HepG2 (cell line): ENCODE data around the gene RNF208. TPM values are rescaled to one million over a fixed set of nuclear protein-coding genes. Genes with fewer than 3 reads are reported as not detected.

Experiments used
- IRF2 ChIP-seq: IDR thresholded peaks from 2 replicates; pipeline ENCODE4 v1.6.1; 2018; ENCODE audit warnings: missing genetic modification reagents, missing compliant biosample characterization
- KLF15 ChIP-seq: sonication (generic); formaldehyde crosslinking; IDR thresholded peaks from 2 replicates; pipeline ENCODE4 v1.8.1; 2023; ENCODE audit warnings: borderline replicate concordance, mild to moderate bottlenecking, inconsistent platforms, missing genetic modification reagents, mixed read lengths
- NPAS2 ChIP-seq: sonication (generic); formaldehyde crosslinking; IDR thresholded peaks from 2 replicates; pipeline ENCODE4 v1.8.0; 2022; ENCODE audit warnings: mild to moderate bottlenecking, missing genetic modification reagents, borderline replicate concordance
- NR2C2 ChIP-seq: sonication (generic); formaldehyde crosslinking; IDR thresholded peaks from 2 replicates; pipeline ENCODE4 v1.4.0; 2020; ENCODE audit warnings: missing genetic modification reagents, mild to moderate bottlenecking, moderate library complexity, borderline replicate concordance
- PHF5A ChIP-seq: IDR thresholded peaks from one replicate; pipeline ENCODE4 v1.6.1; 2018; ENCODE audit warnings: low read depth, missing genetic modification reagents; ENCODE audit not compliant: unreplicated experiment
- RBFOX2 ChIP-seq: fragments of 200-400 bp; formaldehyde crosslinking; IDR thresholded peaks from 2 replicates; pipeline ENCODE4 v1.6.1; 2017; ENCODE audit warnings: low read depth, mild to moderate bottlenecking, low read length
- SALL2 ChIP-seq: sonication (generic); formaldehyde crosslinking; IDR thresholded peaks from 2 replicates; pipeline ENCODE4 v1.8.1; 2023; ENCODE audit warnings: mild to moderate bottlenecking, missing genetic modification reagents, inconsistent platforms
- SP2 ChIP-seq: sonication (generic); formaldehyde crosslinking; IDR thresholded peaks from 2 replicates; pipeline ENCODE4 v1.5.1; 2020; ENCODE audit warnings: mild to moderate bottlenecking, missing genetic modification reagents
- TRIM22 ChIP-seq: fragments of 450-650 bp; IDR thresholded peaks from 2 replicates; pipeline ENCODE4 v1.6.1; 2017
- ZFP36L1 ChIP-seq: sonication (generic); formaldehyde crosslinking; IDR thresholded peaks from 2 replicates; pipeline ENCODE4 v1.8.0; 2022; ENCODE audit warnings: mild to moderate bottlenecking, missing genetic modification reagents, moderate library complexity
- ZNF143 ChIP-seq: sonication (generic); formaldehyde crosslinking; IDR thresholded peaks from 2 replicates; pipeline ENCODE4 v1.4.0; 2020; ENCODE audit warnings: missing genetic modification reagents
- ZNF225 ChIP-seq: sonication (generic); formaldehyde crosslinking; IDR thresholded peaks from 2 replicates; pipeline ENCODE4 v1.4.0; 2020; ENCODE audit warnings: mild to moderate bottlenecking, missing genetic modification reagents
- ZNF263 ChIP-seq: sonication (generic); formaldehyde crosslinking; IDR thresholded peaks from 2 replicates; pipeline ENCODE4 v1.4.0; 2020; ENCODE audit warnings: missing genetic modification reagents
- ZNF274 ChIP-seq: sonication (generic); formaldehyde crosslinking; IDR thresholded peaks from 2 replicates; pipeline ENCODE4 v1.5.1; 2020; ENCODE audit warnings: mild to moderate bottlenecking, missing genetic modification reagents
- ZNF558 ChIP-seq: sonication (generic); formaldehyde crosslinking; IDR thresholded peaks from 2 replicates; pipeline ENCODE4 v1.9.0; 2022; ENCODE audit warnings: mild to moderate bottlenecking, missing genetic modification reagents, borderline replicate concordance
- ZNF607 ChIP-seq: sonication (generic); formaldehyde crosslinking; IDR thresholded peaks from 2 replicates; pipeline ENCODE4 v1.5.1; 2020; ENCODE audit warnings: missing genetic modification reagents, mild to moderate bottlenecking, borderline replicate concordance
- ZNF614 ChIP-seq: IDR thresholded peaks from 2 replicates; pipeline ENCODE4 v1.6.1; 2018; ENCODE audit warnings: missing biosample characterization, missing genetic modification reagents, inconsistent platforms, borderline replicate concordance
- ZNF773 ChIP-seq: sonication (generic); formaldehyde crosslinking; IDR thresholded peaks from 2 replicates; pipeline ENCODE4 v1.4.0; 2020; ENCODE audit warnings: missing genetic modification reagents, borderline replicate concordance
- polyA plus RNA-seq, 8 experiments: library from polyadenylated mRNA; depleted of rRNA in 3 of 8; stranded (reverse) in 7 of 8; unstranded in 1 of 8; fragments of >200 nt; fragmentation: Illumina TruSeq in 4 of 8; extraction: Trizol in 4 of 8; gene quantifications; 2 replicates each; pipeline versions ENCODE4 v1.2.1 to v1.2.3, GENCODE V29; 2011 to 2016; ENCODE audit warnings: low read depth in 4 of 8, missing spikeins in 1 of 8, mixed read lengths in 1 of 8; ENCODE audit not compliant: insufficient read depth in 1 of 8
- total RNA-seq, 5 experiments: library from RNA; depleted of rRNA; stranded (reverse); fragments of >200 nt; fragmentation: Illumina TruSeq; extraction: Trizol; gene quantifications; 2 replicates each; pipeline ENCODE4 v1.2.3, GENCODE V29; 2016; ENCODE audit warnings: low read depth in 1 of 5
- TF ChIP-seq, protein P1 (sequence below): sonication (generic); formaldehyde crosslinking; IDR thresholded peaks from 2 replicates; pipeline ENCODE4 v1.8.0; 2022; ENCODE audit warnings: mild to moderate bottlenecking, missing genetic modification reagents; ENCODE audit not compliant: insufficient replicate concordance
- TF ChIP-seq, protein P2 (sequence below): sonication (generic); formaldehyde crosslinking; conservative IDR thresholded peaks from 2 replicates; pipeline ENCODE4 v1.4.0; 2020; ENCODE audit warnings: missing genetic modification reagents
- TF ChIP-seq, protein P3 (sequence below), 2 experiments: IDR thresholded peaks; 2 replicates each; pipeline ENCODE4 v1.6.1; 2011 to 2012; ENCODE audit warnings: low read length in 2 of 2, borderline replicate concordance in 1 of 2, low read depth in 1 of 2, mild to moderate bottlenecking in 1 of 2, moderate library complexity in 1 of 2

The RNF208 gene
- total and polyA plus RNA-seq, 2 of the 13 experiments (the other 11 are each of a cell fraction or from before 2014, with no cell fraction given): 1.6 to 2.1 TPM

DNA sequence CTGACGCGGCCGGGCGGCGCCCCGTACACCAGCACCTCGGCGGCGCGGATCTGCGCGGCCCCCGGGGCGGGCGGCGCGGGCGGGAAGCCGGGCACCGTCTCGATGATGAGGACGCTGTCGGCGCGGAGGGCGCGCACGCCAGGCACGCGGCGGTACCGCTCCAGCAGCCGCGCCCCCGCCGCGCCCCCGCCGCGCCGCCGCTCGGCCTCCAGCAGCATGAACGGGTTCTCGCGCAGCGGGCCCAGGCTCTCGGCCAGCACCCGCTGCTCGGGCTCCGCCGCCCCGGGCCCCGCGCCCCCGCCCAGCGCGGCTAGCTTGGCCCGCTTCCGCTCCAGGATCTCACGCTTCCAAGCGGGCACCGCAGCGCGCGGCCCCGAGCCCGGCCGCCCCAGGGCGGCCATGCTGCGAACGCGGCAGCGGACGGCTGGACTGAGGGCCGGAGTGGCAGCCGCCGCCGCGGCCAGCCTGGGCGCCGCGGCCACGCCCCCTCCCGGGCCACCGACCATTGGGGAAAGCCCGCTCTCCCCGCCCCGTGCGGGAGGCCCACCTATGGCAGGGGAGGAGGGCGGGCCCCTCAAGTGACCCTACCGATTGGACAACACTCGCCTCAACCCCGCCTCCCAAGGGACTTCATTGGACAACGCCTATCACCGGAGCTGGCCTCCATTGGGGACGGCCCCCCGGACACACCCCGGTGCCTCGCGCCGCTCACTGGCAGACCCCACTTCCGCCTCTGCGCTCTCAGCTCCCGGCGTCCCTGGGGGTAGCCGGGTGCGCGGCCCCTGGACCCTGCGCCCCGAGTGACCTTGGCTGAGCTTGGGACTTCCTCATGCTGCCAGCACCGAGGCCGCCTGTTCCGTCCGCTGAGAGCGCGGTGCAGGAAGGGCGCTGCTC is 21.5 kb downstream of the RNF208 start, which contains the start of gene TPRN (continued):
- TF ChIP-seq RBFOX2 (peak; percentile 98), IRF2 (peak; percentile 93), ZNF274 (CRISPR knock-in tag) (peak; percentile 70; the same call in 1 of the 2 replicates), TRIM22 (no peak), ZFP36L1 (peak; percentile 85; the same call in 1 of the 2 replicates), SALL2 (CRISPR knock-in tag) (no peak), SP2 (CRISPR knock-in tag) (peak; percentile 96), NR2C2 (CRISPR knock-in tag) (peak; percentile 74), ZNF773 (CRISPR knock-in tag) (peak; percentile 45; the same call in 1 of the 2 replicates), ZNF143 (peak; percentile 82), ZNF558 (CRISPR knock-in tag) (peak; percentile 17; the same call in 1 of the 2 replicates), KLF15 (CRISPR knock-in tag) (no peak), PHF5A (CRISPR knock-in tag) (no peak), ZNF614 (CRISPR knock-in tag) (peak; percentile 88; the same call in 1 of the 2 replicates), ZNF607 (peak; percentile 72; the same call in 1 of the 2 replicates), ZNF263 (CRISPR knock-in tag) (0 out of 2 replicates have a peak, but pooled peaks have one; percentile 27), ZNF225 (CRISPR knock-in tag) (peak; percentile 75; the same call in 1 of the 2 replicates), NPAS2 (CRISPR knock-in tag) (no peak)
- TF ChIP-seq, protein P1, sequence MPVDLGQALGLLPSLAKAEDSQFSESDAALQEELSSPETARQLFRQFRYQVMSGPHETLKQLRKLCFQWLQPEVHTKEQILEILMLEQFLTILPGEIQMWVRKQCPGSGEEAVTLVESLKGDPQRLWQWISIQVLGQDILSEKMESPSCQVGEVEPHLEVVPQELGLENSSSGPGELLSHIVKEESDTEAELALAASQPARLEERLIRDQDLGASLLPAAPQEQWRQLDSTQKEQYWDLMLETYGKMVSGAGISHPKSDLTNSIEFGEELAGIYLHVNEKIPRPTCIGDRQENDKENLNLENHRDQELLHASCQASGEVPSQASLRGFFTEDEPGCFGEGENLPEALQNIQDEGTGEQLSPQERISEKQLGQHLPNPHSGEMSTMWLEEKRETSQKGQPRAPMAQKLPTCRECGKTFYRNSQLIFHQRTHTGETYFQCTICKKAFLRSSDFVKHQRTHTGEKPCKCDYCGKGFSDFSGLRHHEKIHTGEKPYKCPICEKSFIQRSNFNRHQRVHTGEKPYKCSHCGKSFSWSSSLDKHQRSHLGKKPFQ: peak; percentile 53
- TF ChIP-seq, protein P2, sequence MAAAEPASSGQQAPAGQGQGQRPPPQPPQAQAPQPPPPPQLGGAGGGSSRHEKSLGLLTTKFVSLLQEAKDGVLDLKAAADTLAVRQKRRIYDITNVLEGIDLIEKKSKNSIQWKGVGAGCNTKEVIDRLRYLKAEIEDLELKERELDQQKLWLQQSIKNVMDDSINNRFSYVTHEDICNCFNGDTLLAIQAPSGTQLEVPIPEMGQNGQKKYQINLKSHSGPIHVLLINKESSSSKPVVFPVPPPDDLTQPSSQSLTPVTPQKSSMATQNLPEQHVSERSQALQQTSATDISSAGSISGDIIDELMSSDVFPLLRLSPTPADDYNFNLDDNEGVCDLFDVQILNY (CRISPR knock-in tag): 0 out of 2 replicates have a peak, but pooled peaks have one; percentile 29
- TF ChIP-seq, protein P3, sequence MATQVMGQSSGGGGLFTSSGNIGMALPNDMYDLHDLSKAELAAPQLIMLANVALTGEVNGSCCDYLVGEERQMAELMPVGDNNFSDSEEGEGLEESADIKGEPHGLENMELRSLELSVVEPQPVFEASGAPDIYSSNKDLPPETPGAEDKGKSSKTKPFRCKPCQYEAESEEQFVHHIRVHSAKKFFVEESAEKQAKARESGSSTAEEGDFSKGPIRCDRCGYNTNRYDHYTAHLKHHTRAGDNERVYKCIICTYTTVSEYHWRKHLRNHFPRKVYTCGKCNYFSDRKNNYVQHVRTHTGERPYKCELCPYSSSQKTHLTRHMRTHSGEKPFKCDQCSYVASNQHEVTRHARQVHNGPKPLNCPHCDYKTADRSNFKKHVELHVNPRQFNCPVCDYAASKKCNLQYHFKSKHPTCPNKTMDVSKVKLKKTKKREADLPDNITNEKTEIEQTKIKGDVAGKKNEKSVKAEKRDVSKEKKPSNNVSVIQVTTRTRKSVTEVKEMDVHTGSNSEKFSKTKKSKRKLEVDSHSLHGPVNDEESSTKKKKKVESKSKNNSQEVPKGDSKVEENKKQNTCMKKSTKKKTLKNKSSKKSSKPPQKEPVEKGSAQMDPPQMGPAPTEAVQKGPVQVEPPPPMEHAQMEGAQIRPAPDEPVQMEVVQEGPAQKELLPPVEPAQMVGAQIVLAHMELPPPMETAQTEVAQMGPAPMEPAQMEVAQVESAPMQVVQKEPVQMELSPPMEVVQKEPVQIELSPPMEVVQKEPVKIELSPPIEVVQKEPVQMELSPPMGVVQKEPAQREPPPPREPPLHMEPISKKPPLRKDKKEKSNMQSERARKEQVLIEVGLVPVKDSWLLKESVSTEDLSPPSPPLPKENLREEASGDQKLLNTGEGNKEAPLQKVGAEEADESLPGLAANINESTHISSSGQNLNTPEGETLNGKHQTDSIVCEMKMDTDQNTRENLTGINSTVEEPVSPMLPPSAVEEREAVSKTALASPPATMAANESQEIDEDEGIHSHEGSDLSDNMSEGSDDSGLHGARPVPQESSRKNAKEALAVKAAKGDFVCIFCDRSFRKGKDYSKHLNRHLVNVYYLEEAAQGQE (IDR thresholded peaks at IDR 0.05; ENCODE audit: borderline replicate concordance in 1 of 2, low read depth in 1 of 2, low read length in 2 of 2): peak in 1 of 2 experiments; percentile 73; a peak in 1 of 4 replicates
